ENCODE data around the gene ZNF407.
"Not testable (repeated sequence)": the region's sequence is repeated elsewhere in the genome, so short reads cannot be mapped to it uniquely, and the experiment has no call there.

Gene ZNF407

DNA sequence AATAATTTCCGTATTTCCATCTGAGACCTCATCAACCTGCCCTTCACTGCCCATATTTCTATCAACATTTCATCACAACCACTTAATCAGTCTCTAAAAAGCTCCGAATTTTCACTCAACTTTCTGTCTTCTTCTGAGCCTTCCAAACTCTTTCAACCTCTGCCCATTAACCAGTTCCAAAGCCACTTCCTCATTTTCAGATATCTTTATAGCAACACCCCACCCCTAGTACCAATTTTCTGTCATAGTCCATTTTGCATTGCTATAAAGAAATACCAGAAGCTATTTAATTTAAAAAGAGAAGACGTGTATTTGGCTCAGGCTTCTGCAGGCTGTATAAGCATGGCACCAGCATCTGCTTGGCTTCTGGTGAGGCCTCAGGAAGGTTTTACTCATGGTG, 504.2 kb downstream of the ZNF407 start:
- H3K4me3 ChIP-seq (ENCODE audit: low read depth, low read length): no peak overlapping the region
- TF ChIP-seq, protein P1, sequence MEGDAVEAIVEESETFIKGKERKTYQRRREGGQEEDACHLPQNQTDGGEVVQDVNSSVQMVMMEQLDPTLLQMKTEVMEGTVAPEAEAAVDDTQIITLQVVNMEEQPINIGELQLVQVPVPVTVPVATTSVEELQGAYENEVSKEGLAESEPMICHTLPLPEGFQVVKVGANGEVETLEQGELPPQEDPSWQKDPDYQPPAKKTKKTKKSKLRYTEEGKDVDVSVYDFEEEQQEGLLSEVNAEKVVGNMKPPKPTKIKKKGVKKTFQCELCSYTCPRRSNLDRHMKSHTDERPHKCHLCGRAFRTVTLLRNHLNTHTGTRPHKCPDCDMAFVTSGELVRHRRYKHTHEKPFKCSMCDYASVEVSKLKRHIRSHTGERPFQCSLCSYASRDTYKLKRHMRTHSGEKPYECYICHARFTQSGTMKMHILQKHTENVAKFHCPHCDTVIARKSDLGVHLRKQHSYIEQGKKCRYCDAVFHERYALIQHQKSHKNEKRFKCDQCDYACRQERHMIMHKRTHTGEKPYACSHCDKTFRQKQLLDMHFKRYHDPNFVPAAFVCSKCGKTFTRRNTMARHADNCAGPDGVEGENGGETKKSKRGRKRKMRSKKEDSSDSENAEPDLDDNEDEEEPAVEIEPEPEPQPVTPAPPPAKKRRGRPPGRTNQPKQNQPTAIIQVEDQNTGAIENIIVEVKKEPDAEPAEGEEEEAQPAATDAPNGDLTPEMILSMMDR (IDR thresholded peaks at IDR 0.05; ENCODE audit: low read depth, low read length, missing control alignments): no peak
- DNase-seq (ENCODE audit: low read depth): no peak

GRCh38 chr18:75104029-75104428, 506.4 kb downstream of the ZNF407 start:
- H3K4me3 ChIP-seq (ENCODE audit: low read depth, low read length); DNase-seq (ENCODE audit: low read depth): not testable (repeated sequence)

GRCh38 chr18:75104483-75104882, 506.8 kb downstream of the ZNF407 start:
- no peak overlapping the region for H3K4me3 ChIP-seq (ENCODE audit: low read depth, low read length)
- TF ChIP-seq, protein P1 (IDR thresholded peaks at IDR 0.05; ENCODE audit: low read depth, low read length, missing control alignments): no peak
- no peak for DNase-seq (ENCODE audit: low read depth)

- no peak overlapping the region for H3K4me3 ChIP-seq (ENCODE audit: low read depth, low read length)
- TF ChIP-seq, protein P1 (IDR thresholded peaks at IDR 0.05; ENCODE audit: low read depth, low read length, missing control alignments): no peak
- no peak for DNase-seq (ENCODE audit: low read depth)
Observed at GRCh38 chr18:75105551-75106254, 508.0 kb downstream of the ZNF407 start.

DNA sequence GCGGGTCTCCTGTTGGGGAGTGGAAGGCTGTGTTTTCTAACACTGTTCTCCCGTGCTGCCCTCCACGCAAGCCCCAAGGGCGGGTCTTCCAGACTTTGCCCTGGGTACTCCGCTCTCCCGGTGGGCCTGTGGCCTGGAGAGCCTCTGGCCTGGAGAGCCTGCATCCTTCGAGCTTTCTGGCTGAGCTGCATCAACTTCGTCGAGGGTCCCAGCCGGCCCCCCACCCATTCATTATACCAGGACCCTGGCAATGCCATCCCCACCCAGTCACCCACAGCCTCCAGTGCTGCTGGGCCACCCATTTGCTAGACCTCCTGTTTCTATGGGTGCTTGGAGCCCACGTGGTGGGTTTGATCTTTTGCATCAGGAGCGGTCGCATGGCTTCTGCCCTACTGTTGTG, 509.1 kb downstream of the ZNF407 start:
- H3K4me3 ChIP-seq (ENCODE audit: low read depth, low read length): no peak overlapping the region
- DNase-seq (ENCODE audit: low read depth): no peak
- TF ChIP-seq, protein P1 (IDR thresholded peaks at IDR 0.05; ENCODE audit: low read depth, low read length, missing control alignments): no peak

DNA sequence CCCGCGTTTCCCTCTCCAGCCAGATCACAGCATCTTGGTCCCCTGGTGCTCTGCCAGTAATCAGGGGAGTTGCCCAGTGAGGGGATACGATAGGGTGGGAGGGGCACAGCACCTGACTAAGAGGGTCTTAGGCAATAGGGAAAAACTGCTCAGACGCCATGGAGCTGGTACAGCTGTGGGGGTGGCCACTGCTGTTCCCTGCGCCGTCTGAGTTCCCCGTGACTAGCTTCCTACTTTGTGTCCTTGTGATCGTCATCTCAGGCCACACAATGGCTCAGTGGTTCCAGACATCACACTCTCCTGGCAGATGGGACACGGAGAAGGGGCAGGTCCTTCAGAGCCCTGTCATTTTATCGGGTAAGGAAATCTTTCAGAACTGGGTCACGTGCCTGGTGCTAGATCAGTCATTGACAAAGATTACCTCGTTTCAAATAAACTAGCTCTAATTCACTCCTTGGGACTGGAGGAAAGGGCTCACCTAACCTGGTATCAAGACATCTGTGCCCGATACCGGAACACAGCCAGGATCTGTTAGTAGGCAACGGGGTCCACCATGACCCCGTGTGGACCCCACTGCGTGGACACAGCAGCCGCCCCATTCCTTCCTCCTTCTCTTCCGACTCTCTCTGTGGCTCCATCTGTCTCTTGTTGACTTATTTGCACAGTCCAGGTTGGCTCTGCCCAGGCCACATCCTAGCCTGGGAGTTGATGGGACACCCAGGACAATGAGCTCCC, 509.7 kb downstream of the ZNF407 start:
- TF ChIP-seq, protein P1 (IDR thresholded peaks at IDR 0.05; ENCODE audit: low read depth, low read length, missing control alignments): no peak
- no peak for DNase-seq (ENCODE audit: low read depth)
- H3K4me3 ChIP-seq (ENCODE audit: low read depth, low read length): no peak overlapping the region

- H3K4me3 ChIP-seq (ENCODE audit: low read depth, low read length): no peak overlapping the region
- no peak for DNase-seq (ENCODE audit: low read depth)
- TF ChIP-seq, protein P1 (IDR thresholded peaks at IDR 0.05; ENCODE audit: low read depth, low read length, missing control alignments): no peak
Observed at GRCh38 chr18:75107931-75108276, 510.2 kb downstream of the ZNF407 start.
